Activated CD4-positive, alpha-beta T cell treated with anti-CD3 and anti-CD28 coated beads, Interleukin-2, amount 50 U/mL, for 1 hour (primary cell): Measurements from ENCODE around the gene TNRC6C.

ENCODE experiments used
- DNase-seq: peaks from one replicate; pipeline ENCODE4 v3.0.0-alpha.2; 2020

Gene TNRC6C

DNA sequence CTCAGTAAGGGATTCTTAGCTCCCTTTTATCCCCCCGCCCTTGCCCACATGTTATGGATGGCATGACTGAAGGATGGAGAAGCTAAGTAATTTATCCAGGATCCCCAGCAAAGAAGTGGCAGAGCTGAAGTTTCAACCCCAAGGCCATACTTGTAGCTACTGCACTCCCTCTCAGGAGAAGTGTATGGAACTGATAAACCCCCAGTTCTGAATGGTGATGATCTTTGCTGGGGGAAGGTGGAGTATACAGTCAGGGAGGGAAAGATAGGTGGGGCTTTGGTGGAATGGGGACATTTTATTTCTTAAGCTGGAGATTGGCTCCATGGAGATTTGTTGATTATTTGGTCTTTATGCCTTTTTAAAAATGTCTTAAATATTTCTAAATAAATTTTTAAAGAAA is 58.3 kb downstream of the TNRC6C start:
- no peak for DNase-seq

DNA sequence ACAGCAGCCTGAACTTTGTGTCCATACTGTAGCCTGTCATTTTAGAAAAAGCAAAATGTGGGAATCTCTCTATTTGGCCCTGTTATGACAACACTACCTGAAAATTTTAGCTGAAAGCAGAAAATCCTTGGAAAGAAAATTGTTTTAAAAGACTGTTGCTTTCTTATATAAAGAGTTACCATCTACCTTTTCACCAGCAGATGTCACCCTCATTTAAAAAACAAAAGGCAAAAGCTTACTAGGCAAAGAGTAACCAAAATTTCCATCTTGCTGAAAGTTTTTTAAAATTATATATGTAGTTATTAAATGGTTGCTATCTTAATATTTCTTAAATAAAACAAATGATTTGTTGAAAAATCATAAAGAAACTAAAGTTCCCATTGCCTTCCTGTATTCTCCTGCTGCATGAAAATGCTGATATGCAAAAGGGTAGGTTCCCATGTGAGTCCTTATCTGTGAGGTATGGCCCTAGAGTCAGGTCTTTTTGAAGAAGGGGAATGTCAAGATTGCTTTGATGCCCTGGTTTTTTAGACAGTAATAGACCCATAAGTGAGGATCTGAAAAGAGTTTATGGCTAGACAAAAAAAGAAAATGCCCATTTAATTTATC is 61.0 kb downstream of the TNRC6C start:
- no peak for DNase-seq

DNA sequence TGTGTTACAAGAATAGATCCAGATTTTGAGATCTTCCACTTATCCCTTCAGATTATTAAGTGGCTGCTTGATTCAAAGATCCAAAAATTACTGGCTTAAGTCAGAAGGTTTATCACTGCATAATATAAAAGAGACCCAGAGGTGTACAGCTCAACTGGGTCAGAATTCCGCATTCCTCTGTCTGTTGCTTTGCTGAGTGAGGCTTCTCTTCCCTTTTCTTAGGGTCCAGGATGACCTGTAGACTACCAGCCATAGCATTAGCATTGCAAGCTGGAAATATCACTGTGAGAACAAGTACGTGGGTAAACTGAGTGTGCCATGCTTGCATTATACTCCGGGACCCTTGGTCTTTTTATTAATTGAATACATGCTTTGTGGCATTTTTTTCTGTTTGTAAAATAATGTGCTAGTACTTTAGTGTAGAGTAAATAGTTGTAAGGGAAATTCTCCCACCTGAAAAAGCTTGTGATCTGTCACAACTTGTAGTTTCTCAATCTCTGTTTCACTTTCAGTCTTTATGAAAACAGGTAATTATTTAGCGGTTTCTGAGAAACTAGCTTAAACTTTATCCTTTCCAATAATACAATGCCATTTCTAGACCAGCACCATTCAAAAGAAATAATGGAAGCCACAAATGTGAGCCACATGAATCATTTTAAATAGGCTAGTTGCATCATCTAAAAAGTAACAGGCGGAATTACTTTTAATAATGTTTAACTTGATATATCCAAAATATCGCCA is 61.6 kb downstream of the TNRC6C start:
- DNase-seq: no peak

DNA sequence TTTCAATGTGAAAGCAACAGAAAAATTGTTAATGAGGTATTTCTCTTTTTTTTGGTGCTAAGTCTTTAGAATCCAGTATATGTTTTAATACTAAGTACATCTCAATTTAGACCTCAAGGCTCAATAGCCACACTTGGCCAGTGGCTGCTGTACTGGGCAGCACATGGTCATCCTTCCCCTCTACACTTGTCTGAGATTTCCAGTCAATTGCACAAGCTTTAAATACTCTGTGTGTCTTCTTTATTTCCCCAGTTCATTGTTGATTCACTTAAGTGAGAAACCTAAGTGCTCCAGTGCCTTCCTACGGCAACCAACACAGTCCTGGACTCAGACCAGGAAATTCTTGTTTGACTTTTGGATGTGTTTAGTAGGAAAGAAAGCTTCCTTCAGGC is 62.2 kb downstream of the TNRC6C start:
- no peak for DNase-seq

DNA sequence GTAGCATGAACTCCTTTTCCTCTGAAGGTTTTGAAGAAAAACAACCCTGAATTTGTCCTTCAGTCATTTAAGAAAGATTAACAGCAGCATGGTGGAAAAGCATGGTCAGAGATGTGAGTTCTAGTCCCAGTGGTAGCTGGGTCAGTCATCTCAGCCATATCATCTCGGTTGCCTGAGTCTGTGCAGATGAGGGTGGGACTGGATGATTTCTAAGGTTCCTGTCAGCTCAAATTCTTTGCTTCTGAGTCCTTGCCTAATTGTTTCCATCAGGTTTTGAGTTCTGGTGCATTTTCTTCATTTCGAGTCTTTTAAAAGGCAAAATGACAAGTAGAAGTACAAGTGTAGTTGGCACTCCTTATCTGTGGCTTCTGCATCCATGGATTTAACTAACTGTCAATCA is 63.9 kb downstream of the TNRC6C start:
- no peak for DNase-seq

DNA sequence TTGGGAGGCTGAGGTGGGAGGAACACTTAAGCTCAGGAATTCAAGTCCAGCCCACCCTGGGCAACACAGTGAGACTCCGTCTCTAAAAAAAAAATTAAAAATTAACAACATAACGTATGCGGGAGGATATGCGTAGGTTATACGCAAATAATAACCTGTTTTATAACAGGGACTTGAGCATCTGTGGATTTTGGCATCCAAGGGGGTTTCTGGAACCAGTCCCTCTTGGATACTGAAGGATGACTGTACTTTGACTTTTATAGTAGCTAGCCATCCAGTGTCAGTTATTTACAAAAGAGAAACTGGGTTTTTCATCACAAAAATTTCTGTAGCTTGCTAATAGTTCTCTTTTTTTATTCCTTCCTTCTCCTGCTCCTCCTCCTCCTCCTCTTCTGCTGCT is 64.5 kb downstream of the TNRC6C start:
- DNase-seq: no peak

DNA sequence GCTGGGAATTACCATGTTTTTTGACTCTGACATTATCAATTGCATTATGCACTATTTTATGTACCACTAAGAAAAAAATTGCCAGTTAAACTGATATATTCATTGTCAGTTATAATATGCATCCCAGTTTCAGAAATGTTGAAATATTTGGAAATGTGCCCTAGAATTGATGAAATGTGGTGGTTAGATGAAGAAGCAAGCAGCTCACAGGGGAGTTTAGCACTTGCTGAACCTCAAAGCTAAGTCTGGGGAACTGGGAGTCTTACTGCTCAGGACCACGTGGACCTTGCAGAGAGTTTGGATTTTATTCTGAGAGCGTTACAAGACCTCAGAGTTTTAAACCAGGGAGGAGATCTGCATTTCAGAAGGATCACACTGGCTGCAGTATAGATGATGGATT is 67.9 kb downstream of the TNRC6C start:
- DNase-seq: no peak

DNA sequence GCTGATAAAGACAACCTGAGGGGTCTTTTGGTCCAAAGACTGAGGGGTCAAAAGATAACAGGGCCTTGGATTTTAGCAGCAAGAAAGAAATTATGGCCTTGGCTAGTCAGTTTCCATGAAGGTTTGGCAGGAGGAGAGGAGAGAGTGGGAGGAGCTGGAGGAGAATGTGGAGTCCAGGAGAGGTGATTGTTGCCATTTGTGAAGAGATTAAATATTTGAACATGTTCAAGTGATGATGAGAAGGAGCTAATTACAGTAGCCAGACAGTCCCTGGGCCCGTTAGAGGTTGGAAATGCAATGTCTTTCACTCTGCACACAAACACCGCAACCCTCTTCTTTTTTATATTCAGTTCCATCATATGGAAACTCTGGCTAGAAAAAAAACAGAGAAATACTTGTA is 68.6 kb downstream of the TNRC6C start:
- no peak for DNase-seq

DNA sequence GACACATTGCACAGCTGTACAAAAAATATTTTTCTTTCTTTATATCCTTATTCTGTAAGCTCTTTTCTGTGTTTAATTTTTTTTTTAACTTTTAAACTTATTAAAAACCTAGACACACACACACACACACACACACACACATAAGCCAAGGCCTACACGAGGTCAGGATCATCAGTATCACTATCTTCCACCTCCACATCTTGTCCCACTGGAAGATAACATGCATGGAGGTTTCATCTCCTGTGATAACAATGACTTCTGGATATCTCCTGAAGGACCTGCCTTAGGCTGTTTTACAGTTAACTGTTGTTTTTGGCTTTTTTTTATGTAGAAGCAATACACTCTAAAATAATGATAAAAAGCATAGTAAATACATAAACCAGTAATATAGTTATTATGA is 71.2 kb downstream of the TNRC6C start:
- no peak for DNase-seq

DNA sequence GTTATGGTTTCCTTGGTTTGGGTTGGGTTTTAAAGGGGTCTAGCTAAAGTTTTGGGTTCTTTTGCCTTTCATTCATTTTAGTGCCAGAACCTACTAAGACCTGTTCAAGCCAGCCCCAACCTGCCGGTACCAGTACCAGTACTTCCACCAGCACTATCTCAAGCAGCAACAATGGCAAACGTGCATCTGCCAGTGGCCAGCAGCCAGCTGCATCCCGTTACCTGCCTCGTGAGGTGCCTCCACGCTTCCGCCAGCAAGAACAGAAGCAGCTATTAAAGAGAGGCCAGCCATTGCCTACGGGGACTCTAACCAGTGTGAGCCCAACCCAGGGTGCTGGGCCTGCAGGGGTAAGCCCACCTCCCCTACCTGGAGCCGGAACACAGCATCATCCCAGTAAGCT is 72.9 kb downstream of the TNRC6C start:
- no peak for DNase-seq

DNA sequence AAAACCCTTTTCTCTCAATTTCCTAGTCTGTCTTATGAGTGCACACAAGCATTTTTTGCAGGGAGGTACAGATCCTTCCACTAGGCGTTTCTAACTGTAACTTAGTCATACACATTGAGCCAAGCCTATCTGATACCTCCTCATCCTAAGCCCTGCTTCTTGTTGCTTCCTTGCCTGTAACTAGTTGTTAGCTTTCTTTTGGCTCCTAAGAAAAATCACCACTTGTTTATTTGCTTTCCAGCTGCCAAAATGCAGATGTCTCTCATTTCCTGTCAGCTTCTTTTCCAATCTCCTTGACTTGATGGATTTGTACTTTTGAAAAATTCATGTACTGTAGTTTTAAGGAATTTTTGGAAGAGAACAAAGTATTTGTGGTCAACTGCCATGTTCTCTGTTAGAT is 73.7 kb downstream of the TNRC6C start:
- DNase-seq: no peak

DNA sequence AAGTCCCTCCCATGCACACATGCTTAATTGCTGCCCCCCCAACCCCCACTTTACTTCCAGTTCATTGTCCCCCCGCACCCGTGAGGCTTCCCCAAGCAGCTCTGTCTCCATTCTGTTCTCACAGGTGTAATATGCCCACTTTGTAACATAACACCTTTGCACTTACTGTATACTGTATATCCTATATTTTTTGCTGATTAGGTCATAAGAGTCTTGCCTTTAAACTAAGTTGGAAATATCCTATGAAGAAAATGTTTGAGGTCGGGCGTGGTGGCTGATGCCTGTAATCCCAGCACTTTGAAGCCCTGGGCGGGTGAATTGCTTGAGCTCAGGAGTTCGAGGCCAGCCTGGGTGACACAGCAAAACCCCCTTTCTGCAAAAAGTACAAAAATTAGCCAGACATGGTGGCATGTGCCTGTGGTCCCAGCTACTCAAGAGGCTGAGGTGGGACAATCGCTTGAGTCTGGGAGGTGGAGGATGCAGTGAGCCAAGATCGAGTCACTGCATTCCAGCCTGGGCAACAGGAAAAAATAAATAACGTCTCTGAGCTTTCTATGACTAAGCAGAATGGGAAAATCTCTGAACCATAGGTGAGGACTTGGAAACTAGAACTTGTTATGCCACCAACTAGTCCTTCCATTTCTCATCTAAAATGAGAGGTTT is 76.1 kb downstream of the TNRC6C start:
- no peak for DNase-seq

DNA sequence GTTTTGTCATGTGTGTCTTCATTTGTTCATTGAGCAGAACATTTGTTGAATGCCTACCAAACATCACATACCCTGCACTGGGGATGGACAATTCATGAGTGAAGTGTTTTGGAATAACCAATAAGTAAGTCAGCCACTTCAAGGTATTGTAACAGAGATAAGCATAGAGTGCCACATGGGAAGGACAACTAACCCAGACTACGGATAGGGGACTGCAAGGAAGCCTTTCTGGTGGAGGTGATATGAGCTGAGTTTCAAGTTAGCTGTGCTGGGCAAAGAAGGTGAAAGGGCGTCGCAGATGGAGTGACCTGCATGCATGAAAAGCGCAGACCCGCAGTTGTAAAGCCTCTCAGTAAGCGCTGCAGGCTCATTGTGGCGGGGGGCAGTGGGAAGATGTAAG is 78.8 kb downstream of the TNRC6C start:
- DNase-seq: no peak

DNA sequence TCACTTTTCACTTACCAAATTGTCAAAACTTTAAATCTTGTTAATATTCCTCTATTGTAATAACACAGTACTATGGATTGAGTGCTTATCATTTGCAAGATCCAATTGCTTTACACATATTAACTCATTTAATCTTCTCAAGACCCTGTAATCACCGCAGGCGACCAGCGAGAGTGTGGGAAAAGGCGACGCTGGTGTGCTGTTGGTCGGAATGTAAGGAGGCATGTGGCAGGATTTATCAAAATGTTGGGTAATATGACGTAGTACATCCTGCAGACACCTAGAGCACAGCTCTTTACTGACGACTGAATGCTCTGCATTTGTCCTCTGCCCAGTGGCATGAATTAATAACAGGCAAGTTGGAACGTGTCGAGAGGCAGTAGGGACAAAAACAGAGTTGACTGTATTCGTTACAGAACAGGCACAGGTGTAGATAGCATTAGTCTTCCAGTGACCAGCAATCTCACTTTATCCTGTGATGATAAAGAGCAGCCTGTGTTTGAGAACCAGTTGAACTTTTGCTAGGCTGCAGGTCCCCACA is 80.3 kb downstream of the TNRC6C start:
- no peak for DNase-seq

DNA sequence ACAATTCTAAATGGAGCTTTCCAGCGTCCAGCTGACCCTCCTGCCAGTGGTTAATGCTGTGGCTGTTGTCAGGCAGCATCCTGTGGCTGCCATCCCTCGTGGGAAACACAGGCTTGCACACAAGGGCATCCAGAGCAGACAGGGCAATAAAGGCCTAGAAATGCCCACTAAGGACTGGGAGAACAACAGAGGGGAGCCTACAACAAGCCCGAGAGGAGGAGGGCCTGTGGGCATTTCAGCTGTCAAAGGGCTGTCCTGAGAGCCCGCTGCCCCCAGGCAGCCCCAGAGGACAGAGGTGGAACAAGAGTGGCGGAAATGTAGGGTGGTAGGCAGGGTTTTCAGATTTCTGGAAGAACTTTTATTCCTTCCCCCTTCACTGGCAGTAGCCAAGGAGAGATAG is 81.1 kb downstream of the TNRC6C start:
- DNase-seq: no peak

DNA sequence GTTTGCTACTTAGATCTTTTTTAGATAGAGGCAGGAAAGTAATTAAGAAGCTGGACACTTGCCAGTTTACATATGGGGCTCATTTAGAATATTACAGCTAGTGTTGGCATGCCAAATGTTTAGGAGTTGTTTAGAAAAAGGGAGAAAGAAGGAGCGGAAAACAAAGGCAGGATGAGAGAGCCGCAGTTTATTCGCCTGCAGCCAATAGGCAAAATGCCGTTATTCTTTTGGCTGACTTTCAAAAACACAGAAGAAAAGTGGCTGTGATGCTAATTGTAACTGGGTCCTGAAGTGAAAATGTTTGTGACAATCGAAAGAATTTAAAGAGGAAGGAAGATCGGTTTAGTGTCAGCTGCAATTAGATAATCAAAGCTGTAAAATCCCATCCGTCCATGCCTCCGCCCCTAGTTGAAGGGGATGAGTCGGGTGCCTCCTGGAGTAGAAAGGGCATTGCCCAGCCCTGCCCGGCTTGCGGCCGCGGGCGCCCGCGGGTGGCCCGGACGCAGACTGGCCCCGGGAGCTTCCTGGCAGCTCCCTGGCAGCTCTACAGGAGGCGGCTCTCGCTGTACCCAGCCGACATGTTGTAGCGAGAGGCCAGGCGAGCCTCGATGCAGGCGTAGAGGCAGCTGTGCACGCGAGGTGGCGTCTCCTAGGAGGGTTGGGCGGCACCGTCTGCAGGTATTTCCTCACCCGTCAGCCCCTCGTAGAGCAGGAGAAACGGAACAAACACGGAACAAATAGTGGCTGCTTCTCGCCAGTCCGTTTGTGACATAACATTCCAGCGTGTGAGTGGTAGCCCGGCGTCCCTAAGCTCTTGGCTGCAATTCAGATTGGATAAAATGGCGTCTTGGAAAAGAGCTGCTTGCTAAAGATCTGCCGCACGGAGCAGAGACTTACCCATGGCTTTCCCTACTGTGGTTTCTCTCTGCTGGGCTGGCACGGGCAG is 82.2 kb downstream of the TNRC6C start:
- peak; percentile 41 for DNase-seq

DNA sequence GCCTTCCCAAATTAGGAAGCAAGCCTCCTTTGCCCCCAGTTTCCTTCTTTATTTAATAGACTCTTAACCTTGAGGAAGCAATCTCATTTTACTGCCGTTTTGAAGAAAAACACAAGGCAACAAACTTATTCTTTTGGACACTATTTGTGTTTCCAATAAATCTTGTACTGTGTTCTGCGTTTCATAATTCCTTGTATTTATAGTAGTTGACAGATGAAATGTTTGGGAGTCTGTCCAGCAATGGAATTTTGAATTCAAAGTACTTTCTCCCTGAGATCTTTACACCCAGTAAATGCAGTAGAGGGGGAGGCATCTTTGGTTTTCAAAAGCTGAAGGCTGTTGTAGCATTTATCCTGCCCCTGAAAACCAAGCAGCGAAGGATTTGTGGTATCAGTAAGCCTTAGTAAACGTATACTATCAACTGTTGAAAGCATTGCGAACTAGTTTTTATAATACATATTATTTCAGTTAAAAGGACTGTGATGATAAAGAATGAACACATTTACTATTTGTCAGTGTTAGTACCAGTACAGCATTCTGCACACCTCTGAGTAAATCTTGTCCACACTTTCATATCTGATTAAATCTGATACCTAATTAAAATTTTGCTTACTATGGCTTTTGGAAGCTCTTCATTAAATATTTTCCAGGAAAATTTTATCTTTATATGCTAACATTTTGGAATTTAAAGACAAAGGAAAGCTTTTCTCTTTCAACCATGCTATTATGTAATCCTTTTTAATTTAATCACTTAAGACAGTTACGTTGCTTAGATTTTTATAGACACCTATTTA is 83.1 kb downstream of the TNRC6C start:
- no peak for DNase-seq

DNA sequence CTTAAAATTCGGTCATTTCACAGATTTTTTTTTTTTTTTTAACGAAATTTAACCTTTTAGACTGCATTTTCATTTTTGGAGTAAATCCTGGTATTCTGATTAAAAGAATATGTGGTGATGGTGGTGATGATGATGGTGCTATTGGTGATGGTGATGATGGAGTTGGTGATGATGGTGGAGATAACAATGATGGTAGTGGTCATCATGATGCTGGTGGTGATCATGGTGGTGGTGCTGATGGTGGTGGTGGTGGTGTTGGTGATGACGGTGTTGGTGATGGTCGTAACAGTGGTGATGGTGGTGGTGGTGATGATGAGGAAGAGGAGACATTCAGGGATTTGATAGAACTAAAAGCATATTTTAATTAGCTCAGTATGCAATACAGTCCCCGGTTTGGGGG is 84.0 kb downstream of the TNRC6C start:
- no peak for DNase-seq

DNA sequence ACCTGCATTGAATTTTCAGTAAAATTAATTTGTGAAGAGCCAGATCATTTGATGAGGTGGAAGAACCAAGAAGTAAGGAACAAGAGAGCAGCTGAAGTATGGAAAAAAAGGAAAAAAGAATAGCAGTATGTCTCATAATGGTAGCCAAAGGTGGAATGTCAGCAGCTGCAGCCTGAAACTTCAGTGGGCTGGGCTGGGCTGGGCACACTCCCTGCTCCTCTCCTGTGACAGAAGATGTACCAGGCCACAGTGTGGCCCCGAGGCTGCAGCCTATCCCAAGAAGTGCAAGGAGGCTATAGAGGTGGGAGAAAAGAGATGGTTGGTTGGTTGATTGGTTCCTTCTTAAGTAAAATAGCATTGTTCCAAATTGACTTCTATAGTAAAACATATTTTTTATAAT is 84.5 kb downstream of the TNRC6C start:
- DNase-seq: no peak

DNA sequence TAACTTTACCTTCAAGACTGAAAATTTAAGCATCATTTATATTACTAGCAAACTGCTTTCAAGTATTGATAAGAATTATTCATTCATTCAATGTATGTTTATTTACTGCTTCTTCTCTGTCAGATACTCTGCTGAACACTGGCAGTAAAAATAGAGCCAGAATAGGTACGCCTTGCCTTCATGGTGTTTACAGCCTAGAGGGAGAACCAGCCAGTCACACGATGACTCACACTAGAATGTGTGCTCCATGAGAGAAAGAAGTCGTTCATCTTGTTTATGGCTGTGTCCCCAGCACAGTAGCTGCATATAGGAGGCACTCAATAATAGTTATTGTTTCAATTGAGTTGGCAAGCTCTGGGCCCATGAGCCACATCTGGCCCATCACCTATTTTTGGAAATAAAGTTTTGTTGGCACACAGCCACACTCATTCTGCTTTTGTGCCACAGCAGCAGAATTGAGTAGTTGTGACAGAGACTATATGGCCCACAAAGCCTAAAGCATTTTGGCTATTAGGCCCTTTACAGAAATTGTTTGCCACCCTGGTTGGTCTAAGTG is 85.9 kb downstream of the TNRC6C start:
- DNase-seq: no peak

DNA sequence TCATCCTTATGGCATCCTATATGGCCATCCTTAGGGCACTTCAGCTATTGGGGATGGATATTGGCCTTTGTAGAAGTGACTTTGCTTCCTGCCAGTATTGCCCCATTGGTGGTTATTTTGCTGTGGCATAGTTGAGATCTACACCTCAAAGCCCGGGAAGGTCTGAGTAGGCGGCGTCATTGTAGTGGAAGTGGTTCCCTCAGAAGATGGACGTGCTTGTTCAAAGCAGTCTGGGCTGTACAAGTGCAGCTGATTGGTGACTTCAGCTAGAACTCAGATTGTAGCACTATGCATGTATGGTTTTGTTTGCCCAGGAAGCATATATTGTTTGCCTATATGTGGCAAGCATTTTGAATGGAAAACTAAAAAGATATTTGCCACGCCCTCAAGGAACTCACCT is 86.8 kb downstream of the TNRC6C start:
- no peak for DNase-seq

DNA sequence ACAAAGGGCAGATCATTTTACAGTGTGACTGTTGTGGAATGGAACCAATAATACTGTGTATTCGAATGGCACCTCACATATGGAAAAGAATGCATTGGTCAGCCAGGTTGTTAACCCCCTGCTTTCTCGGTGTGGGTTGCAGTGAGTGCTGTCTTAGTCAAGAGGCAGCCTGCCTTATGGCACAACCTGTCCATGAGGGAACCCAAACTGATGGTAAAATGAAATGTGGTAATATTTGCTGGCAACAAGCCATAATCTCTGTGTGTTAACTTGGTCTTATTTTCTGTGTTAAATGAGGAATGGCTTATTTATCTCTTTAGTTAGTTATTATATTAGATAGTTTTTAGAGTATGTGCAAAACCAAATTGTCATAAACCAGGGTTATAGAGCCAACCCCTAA is 88.4 kb downstream of the TNRC6C start:
- DNase-seq: no peak
